MM.1S (cell line): ENCODE results near the gene PIGQ.

ENCODE experiments used
- DNase-seq: peaks from one replicate; pipeline ENCODE4 v3.0.0-alpha.2; 2015
- H2AFZ ChIP-seq: fragments of 300-600 bp; sonication (generic); 2 replicates; pipeline ENCODE4 v1.6.0; 2016; ENCODE audit warnings: antibody characterized with exemption, low read length
- H3F3A ChIP-seq: fragments of 300-600 bp; sonication (generic); 2 replicates; pipeline ENCODE4 v1.6.1; 2016; ENCODE audit warnings: mild to moderate bottlenecking, antibody characterized with exemption, low read length, moderate library complexity, mixed read lengths; ENCODE audit not compliant: insufficient read depth
- H3K27ac ChIP-seq: fragments of 300-600 bp; sonication (generic); 2 replicates; pipeline ENCODE4 v1.5.1; 2016; ENCODE audit warnings: mild to moderate bottlenecking, low read length
- H3K27me3 ChIP-seq: fragments of 300-600 bp; sonication (generic); replicated peaks from 2 replicates; pipeline ENCODE4 v1.6.0; 2016; ENCODE audit warnings: low read length; ENCODE audit not compliant: insufficient read depth
- H3K36me3 ChIP-seq: fragments of 300-600 bp; sonication (generic); replicated peaks from 2 replicates; pipeline ENCODE4 v1.6.1; 2016; ENCODE audit warnings: mild to moderate bottlenecking, low read length, mixed read lengths; ENCODE audit not compliant: insufficient read depth
- H3K4me1 ChIP-seq: fragments of 300-600 bp; sonication (generic); 2 replicates; pipeline ENCODE4 v1.6.1; 2016; ENCODE audit warnings: low read length, mixed read lengths
- H3K4me2 ChIP-seq: fragments of 300-600 bp; sonication (generic); 2 replicates; pipeline ENCODE4 v1.6.0; 2016; ENCODE audit warnings: low read depth, low read length
- H3K4me3 ChIP-seq: fragments of 300-600 bp; sonication (generic); 2 replicates; pipeline ENCODE4 v1.5.1; 2016; ENCODE audit warnings: low read length, mixed read lengths
- H3K79me2 ChIP-seq: fragments of 300-600 bp; sonication (generic); 2 replicates; pipeline ENCODE4 v1.6.1; 2016; ENCODE audit warnings: mixed run types, low read length, mixed read lengths
- H3K9ac ChIP-seq: fragments of 300-600 bp; sonication (generic); 2 replicates; pipeline ENCODE4 v1.6.1; 2016; ENCODE audit warnings: low read length, mixed read lengths
- H3K9me2 ChIP-seq: fragments of 300-600 bp; sonication (generic); replicated peaks from 2 replicates; pipeline ENCODE4 v1.6.1; 2016; ENCODE audit warnings: mild to moderate bottlenecking, low read length, mixed read lengths; ENCODE audit not compliant: insufficient read depth
- H3K9me3 ChIP-seq: fragments of 300-600 bp; sonication (generic); replicated peaks from 2 replicates; pipeline ENCODE4 v1.6.1; 2016; ENCODE audit warnings: mild to moderate bottlenecking, low read length, mixed read lengths; ENCODE audit not compliant: insufficient read depth
- H4K20me1 ChIP-seq: fragments of 300-600 bp; sonication (generic); 2 replicates; pipeline ENCODE4 v1.6.1; 2016; ENCODE audit warnings: mild to moderate bottlenecking, low read length, moderate library complexity, mixed read lengths; ENCODE audit not compliant: insufficient read depth
- EZH2 ChIP-seq: fragments of 300-600 bp; sonication (generic); optimal IDR thresholded peaks from 2 replicates; pipeline ENCODE3; 2017; ENCODE audit warnings: low read depth, mild to moderate bottlenecking, antibody characterized with exemption, low read length, mixed read lengths
- EZH2phosphoT487 ChIP-seq: fragments of 300-600 bp; sonication (generic); IDR thresholded peaks from 2 replicates; pipeline ENCODE4 v1.6.1; 2018; ENCODE audit warnings: antibody characterized with exemption, low read length
- TF ChIP-seq, protein P1 (sequence below): fragments of 300-600 bp; sonication (generic); IDR thresholded peaks from 2 replicates; pipeline ENCODE4 v1.5.1; 2016; ENCODE audit warnings: antibody characterized with exemption, low read length, mixed read lengths

Gene PIGQ

DNA sequence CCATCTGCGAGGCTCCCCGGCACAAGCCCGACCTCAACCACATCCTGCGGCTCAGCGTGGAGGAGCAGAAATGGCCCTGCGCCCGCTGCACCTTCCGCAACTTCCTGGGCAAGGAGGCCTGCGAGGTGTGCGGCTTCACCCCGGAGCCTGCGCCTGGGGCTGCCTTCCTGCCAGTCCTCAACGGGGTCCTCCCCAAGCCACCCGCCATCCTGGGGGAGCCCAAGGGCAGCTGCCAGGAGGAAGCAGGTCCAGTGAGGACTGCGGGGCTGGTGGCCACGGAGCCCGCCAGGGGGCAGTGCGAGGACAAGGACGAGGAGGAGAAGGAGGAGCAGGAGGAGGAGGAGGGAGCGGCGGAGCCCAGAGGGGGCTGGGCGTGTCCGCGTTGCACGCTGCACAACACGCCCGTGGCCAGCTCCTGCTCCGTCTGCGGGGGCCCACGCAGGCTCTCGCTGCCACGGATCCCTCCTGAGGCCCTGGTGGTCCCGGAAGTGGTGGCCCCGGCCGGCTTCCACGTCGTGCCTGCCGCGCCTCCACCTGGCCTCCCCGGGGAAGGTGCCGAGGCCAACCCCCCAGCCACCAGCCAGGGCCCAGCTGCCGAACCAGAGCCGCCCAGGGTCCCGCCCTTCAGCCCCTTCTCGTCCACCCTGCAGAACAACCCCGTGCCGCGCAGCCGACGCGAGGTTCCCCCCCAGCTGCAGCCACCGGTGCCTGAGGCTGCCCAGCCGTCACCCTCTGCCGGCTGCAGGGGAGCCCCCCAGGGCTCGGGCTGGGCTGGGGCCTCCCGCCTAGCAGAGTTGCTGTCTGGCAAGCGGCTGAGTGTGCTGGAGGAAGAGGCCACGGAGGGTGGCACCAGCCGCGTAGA, 22.6 kb upstream of the PIGQ start:
- no peak for TF ChIP-seq EZH2phosphoT487
- no peak for TF ChIP-seq EZH2
- TF ChIP-seq, protein P1, sequence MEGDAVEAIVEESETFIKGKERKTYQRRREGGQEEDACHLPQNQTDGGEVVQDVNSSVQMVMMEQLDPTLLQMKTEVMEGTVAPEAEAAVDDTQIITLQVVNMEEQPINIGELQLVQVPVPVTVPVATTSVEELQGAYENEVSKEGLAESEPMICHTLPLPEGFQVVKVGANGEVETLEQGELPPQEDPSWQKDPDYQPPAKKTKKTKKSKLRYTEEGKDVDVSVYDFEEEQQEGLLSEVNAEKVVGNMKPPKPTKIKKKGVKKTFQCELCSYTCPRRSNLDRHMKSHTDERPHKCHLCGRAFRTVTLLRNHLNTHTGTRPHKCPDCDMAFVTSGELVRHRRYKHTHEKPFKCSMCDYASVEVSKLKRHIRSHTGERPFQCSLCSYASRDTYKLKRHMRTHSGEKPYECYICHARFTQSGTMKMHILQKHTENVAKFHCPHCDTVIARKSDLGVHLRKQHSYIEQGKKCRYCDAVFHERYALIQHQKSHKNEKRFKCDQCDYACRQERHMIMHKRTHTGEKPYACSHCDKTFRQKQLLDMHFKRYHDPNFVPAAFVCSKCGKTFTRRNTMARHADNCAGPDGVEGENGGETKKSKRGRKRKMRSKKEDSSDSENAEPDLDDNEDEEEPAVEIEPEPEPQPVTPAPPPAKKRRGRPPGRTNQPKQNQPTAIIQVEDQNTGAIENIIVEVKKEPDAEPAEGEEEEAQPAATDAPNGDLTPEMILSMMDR: no peak

GRCh38 chr16:548586-548985, 21.2 kb upstream of the PIGQ start:
- H3K36me3 ChIP-seq: no peaks in the 10 kb centered on the region
- H3K4me3 ChIP-seq: no peak overlapping the region
- DNase-seq: no peak
- no peaks in the 10 kb centered on the region for H3F3A ChIP-seq
- H3K4me2 ChIP-seq: no peak overlapping the region
- H3K27ac ChIP-seq: no peak overlapping the region
- no peak overlapping the region for H3K9ac ChIP-seq
- H3K9me2 ChIP-seq: no peaks in the 10 kb centered on the region
- no peak overlapping the region for H2AFZ ChIP-seq
- TF ChIP-seq, protein P1: no peak
- no peak for TF ChIP-seq EZH2
- TF ChIP-seq EZH2phosphoT487: no peak
- H3K4me1 ChIP-seq: no peaks in the 10 kb centered on the region
- H3K9me3 ChIP-seq: no peaks in the 10 kb centered on the region
- no peaks in the 10 kb centered on the region for H4K20me1 ChIP-seq
- H3K79me2 ChIP-seq: peaks cover 18% of the 10 kb centered on the region
- H3K27me3 ChIP-seq: no peaks in the 10 kb centered on the region

More for the DNA sequence above, 22.6 kb upstream of the PIGQ start:
- no peaks in the 10 kb centered on the region for H3F3A ChIP-seq
- H3K9ac ChIP-seq: no peak overlapping the region
- H3K4me2 ChIP-seq: no peak overlapping the region
- H3K9me3 ChIP-seq: no peaks in the 10 kb centered on the region
- H3K4me1 ChIP-seq: no peaks in the 10 kb centered on the region
- no peak overlapping the region for H2AFZ ChIP-seq
- no peaks in the 10 kb centered on the region for H3K9me2 ChIP-seq
- no peaks in the 10 kb centered on the region for H4K20me1 ChIP-seq
- H3K27ac ChIP-seq: no peak overlapping the region
- no peaks in the 10 kb centered on the region for H3K36me3 ChIP-seq
- no peak for DNase-seq
- H3K79me2 ChIP-seq: peaks cover 31% of the 10 kb centered on the region
- H3K27me3 ChIP-seq: no peaks in the 10 kb centered on the region
- no peak overlapping the region for H3K4me3 ChIP-seq

DNA sequence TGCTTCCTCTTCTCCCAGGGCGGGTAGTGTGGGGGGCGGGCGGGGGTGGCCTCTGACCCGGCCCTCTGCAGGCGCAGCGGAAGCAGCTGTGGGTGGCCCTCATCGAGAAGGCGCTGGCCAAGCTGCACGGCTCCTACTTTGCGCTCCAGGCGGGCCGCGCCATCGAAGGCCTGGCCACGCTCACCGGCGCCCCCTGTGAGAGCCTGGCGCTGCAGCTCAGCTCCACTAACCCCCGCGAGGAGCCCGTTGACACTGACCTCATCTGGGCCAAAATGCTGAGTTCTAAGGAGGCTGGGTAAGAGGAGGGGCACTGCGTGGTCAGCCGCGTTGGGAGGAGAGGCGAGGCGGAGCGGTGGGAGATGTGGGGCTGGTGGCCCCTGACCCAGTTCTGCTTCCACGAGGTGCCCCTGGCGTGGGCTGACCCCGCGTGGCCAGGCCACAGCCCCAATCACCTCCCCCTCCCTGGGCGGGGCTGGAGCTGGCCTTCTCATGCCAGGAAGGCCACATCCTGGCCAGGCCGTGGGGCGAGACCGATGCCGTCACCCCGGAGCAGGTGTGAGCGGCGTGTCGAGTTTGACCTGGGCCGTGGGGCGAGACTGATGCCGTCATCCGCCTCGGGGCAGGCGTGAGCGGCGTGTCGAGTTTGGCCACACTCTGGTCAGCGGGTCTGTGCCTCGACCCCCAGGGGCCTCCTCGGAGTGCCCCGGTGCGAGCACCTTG, 20.1 kb upstream of the PIGQ start:
- no peak overlapping the region for H3K4me2 ChIP-seq
- H2AFZ ChIP-seq: no peak overlapping the region
- TF ChIP-seq EZH2 (no peak), EZH2phosphoT487 (no peak)
- TF ChIP-seq, protein P1: no peak
- H3K4me1 ChIP-seq: no peaks in the 10 kb centered on the region
- H3K9me3 ChIP-seq: no peaks in the 10 kb centered on the region
- no peak overlapping the region for H3K4me3 ChIP-seq
- no peaks in the 10 kb centered on the region for H3K9me2 ChIP-seq
- no peaks in the 10 kb centered on the region for H3K27me3 ChIP-seq
- no peaks in the 10 kb centered on the region for H3K36me3 ChIP-seq
- H3F3A ChIP-seq: no peaks in the 10 kb centered on the region
- DNase-seq: no peak
- H3K27ac ChIP-seq: no peak overlapping the region
- peaks cover 10% of the 10 kb centered on the region; the same call in 1 of the 2 replicates for H3K79me2 ChIP-seq
- H3K9ac ChIP-seq: no peak overlapping the region
- H4K20me1 ChIP-seq: no peaks in the 10 kb centered on the region
